H1 (cell line): ENCODE data around the gene UGT3A1. TPM values are rescaled to one million over a fixed set of nuclear protein-coding genes. Genes with fewer than 3 reads are reported as not detected.

ENCODE experiments used
- CTCF ChIA-PET: fragments of 300-600 bp; sonication (Branson Sonifier 250); formaldehyde crosslinking; loops from one replicate; lab custom pipeline; 2021; ENCODE audit not compliant: partially characterized antibody; lab: Charles Lee
- POLR2A ChIA-PET: fragments of 300-600 bp; sonication (Branson Sonifier 250); formaldehyde crosslinking; loops from one replicate; lab custom pipeline; 2021; ENCODE audit warnings: inconsistent platforms; ENCODE audit not compliant: partially characterized antibody; lab: Charles Lee
- DNase-seq, 2 experiments: peaks; one replicate each; pipeline versions ENCODE4 v3.0.0 to v3.0.0-alpha.2; 2010 to 2022; ENCODE audit warnings: low spot score in 2 of 2, low read depth in 1 of 2, mixed read lengths in 1 of 2
- FAIRE-seq: peaks from 2 replicates; lab custom pipeline; 2011; peaks lifted over from hg19 to GRCh38; lab: Jason Lieb, UNC
- H2AFZ ChIP-seq: 2 replicates; pipeline ENCODE4 v1.8.1; 2012; ENCODE audit warnings: low read length, inconsistent platforms
- H2AK5ac ChIP-seq: 2 replicates; pipeline ENCODE4 v1.6.1; 2013; ENCODE audit warnings: low read depth, low read length
- H2BK120ac ChIP-seq: replicated peaks from 2 replicates; pipeline ENCODE3; 2013; ENCODE audit warnings: low read depth, low read length, inconsistent platforms
- H2BK12ac ChIP-seq: 2 replicates; pipeline ENCODE4 v1.6.1; 2013; ENCODE audit warnings: low read depth, low read length
- H2BK15ac ChIP-seq: 2 replicates; pipeline ENCODE4 v1.6.1; 2013; ENCODE audit warnings: low read length
- H2BK20ac ChIP-seq: 2 replicates; pipeline ENCODE4 v1.6.1; 2013; ENCODE audit warnings: low read length
- H2BK5ac ChIP-seq: 2 replicates; pipeline ENCODE4 v1.6.1; 2013; ENCODE audit warnings: low read depth, low read length
- H3K14ac ChIP-seq: 2 replicates; pipeline ENCODE4 v1.6.1; 2013; ENCODE audit warnings: inconsistent platforms; ENCODE audit not compliant: insufficient read length
- H3K18ac ChIP-seq: 2 replicates; pipeline ENCODE4 v1.6.1; 2013; ENCODE audit warnings: low read length; ENCODE audit errors: extremely low read depth
- H3K23ac ChIP-seq: 2 replicates; pipeline ENCODE4 v1.6.1; 2013; ENCODE audit warnings: inconsistent platforms; ENCODE audit not compliant: insufficient read length
- H3K23me2 ChIP-seq: 2 replicates; pipeline ENCODE4 v1.6.1; 2013; ENCODE audit warnings: low read depth, low read length
- H3K27ac ChIP-seq: 2 replicates; pipeline ENCODE4 v1.6.1; 2011; ENCODE audit warnings: low read depth, low read length, inconsistent platforms
- H3K27me3 ChIP-seq, 4 experiments: replicated peaks in 1 of 4; 1 replicate in 1 of 4; 2 replicates in 3 of 4; pipeline versions ENCODE4 v1.6.1 to v1.8.1; 2011 to 2013; ENCODE audit warnings: low read length in 3 of 4, mild to moderate bottlenecking in 3 of 4, inconsistent platforms in 2 of 4, mixed read lengths in 2 of 4, moderate library complexity in 1 of 4; ENCODE audit not compliant: control insufficient read depth in 3 of 4, insufficient read depth in 3 of 4; ENCODE audit errors: extremely low read depth in 1 of 4
- H3K36me3 ChIP-seq, 4 experiments: 2 replicates each; pipeline versions ENCODE4 v1.6.1 to v1.8.1; 2011 to 2013; ENCODE audit warnings: mild to moderate bottlenecking in 4 of 4, low read length in 3 of 4, moderate library complexity in 2 of 4, control low read depth in 1 of 4, inconsistent platforms in 1 of 4; ENCODE audit not compliant: insufficient read depth in 4 of 4, control insufficient read depth in 2 of 4
- H3K4ac ChIP-seq: replicated peaks from 2 replicates; pipeline ENCODE3; 2013; ENCODE audit warnings: low read length, low read depth, mixed read lengths, inconsistent platforms; ENCODE audit not compliant: insufficient read length
- H3K4me1 ChIP-seq, 4 experiments: replicated peaks in 1 of 4; 1 replicate in 1 of 4; 2 replicates in 3 of 4; pipeline versions ENCODE4 v1.6.1 to v1.8.1; 2011 to 2013; ENCODE audit warnings: low read length in 3 of 4, inconsistent platforms in 2 of 4, mixed read lengths in 1 of 4; ENCODE audit not compliant: insufficient read depth in 4 of 4, control insufficient read depth in 3 of 4
- H3K4me2 ChIP-seq, 2 experiments: 2 replicates each; pipeline versions ENCODE4 v1.6.1 to v1.8.1; 2011 to 2013; ENCODE audit warnings: low read depth in 2 of 2, low read length in 2 of 2, control low read depth in 1 of 2, inconsistent platforms in 1 of 2, mild to moderate bottlenecking in 1 of 2; ENCODE audit not compliant: insufficient read depth in 1 of 2
- H3K4me3 ChIP-seq, 4 experiments: fragments of 200-600, 300-600 bp in 1 of 4; sonication (generic), shearing (Covaris generic), sonication (Bioruptor Twin) in 1 of 4; 2 replicates each; pipeline versions ENCODE4 v1.5.1 to v1.8.1; 2011 to 2016; ENCODE audit warnings: low read length in 4 of 4, low read depth in 3 of 4, control low read depth in 2 of 4, inconsistent platforms in 2 of 4, mild to moderate bottlenecking in 2 of 4, mixed read lengths in 1 of 4, moderate library complexity in 1 of 4; ENCODE audit not compliant: insufficient read depth in 2 of 4; ENCODE audit errors: extremely low read depth in 1 of 4
- H3K56ac ChIP-seq: replicated peaks from 2 replicates; pipeline ENCODE3; 2013; ENCODE audit warnings: low read depth, mild to moderate bottlenecking, mixed read lengths, low read length, inconsistent platforms; ENCODE audit not compliant: insufficient read length
- H3K79me1 ChIP-seq: 2 replicates; pipeline ENCODE4 v1.6.1; 2013; ENCODE audit warnings: low read depth, low read length, control low read depth
- H3K79me2 ChIP-seq, 2 experiments: 2 replicates each; pipeline versions ENCODE4 v1.6.1 to v1.8.1; 2012 to 2013; ENCODE audit warnings: low read length in 2 of 2, mild to moderate bottlenecking in 2 of 2, inconsistent platforms in 1 of 2; ENCODE audit not compliant: insufficient read depth in 2 of 2, control insufficient read depth in 1 of 2
- H3K9ac ChIP-seq, 4 experiments: replicated peaks in 1 of 4; 1 replicate in 1 of 4; 2 replicates in 3 of 4; pipeline versions ENCODE4 v1.6.1 to v1.8.1; 2011 to 2013; ENCODE audit warnings: low read depth in 3 of 4, low read length in 3 of 4, control low read depth in 2 of 4, mild to moderate bottlenecking in 2 of 4, moderate library complexity in 2 of 4, inconsistent platforms in 1 of 4; ENCODE audit errors: extremely low read depth in 1 of 4
- H3K9me3 ChIP-seq, 2 experiments: 2 replicates each; pipeline versions ENCODE4 v1.6.1 to v1.8.1; 2012 to 2013; ENCODE audit warnings: mild to moderate bottlenecking in 2 of 2, moderate library complexity in 2 of 2, control low read depth in 1 of 2, inconsistent platforms in 1 of 2, low read depth in 1 of 2, low read length in 1 of 2, mixed read lengths in 1 of 2; ENCODE audit not compliant: insufficient read depth in 2 of 2
- H4K20me1 ChIP-seq, 2 experiments: replicated peaks in 1 of 2; 2 replicates each; pipeline versions ENCODE3 to v1.8.1; 2011 to 2013; ENCODE audit warnings: inconsistent platforms in 2 of 2, low read length in 2 of 2, mild to moderate bottlenecking in 1 of 2; ENCODE audit not compliant: insufficient read depth in 2 of 2, control insufficient read depth in 1 of 2
- H4K5ac ChIP-seq: 2 replicates; pipeline ENCODE4 v1.6.1; 2013; ENCODE audit warnings: low read length, low read depth, mixed read lengths, inconsistent platforms; ENCODE audit not compliant: insufficient read length
- H4K8ac ChIP-seq: 2 replicates; pipeline ENCODE4 v1.8.0; 2013; ENCODE audit warnings: mild to moderate bottlenecking, moderate library complexity, low read length, inconsistent platforms; ENCODE audit not compliant: insufficient read depth; ENCODE audit errors: extremely low read depth
- H4K91ac ChIP-seq: replicated peaks from 2 replicates; pipeline ENCODE3; 2013; ENCODE audit warnings: low read length, mixed read lengths, inconsistent platforms; ENCODE audit not compliant: insufficient read length
- BRCA1 ChIP-seq: IDR thresholded peaks from 2 replicates; pipeline ENCODE4 v1.6.1; 2012; ENCODE audit warnings: low read depth, low read length, improper control_type of control experiment
- CEBPB ChIP-seq: IDR thresholded peaks from 2 replicates; pipeline ENCODE4 v1.6.1; 2012; ENCODE audit warnings: low read depth, low read length
- HDAC2 ChIP-seq, 2 experiments: fragments of 300-600 bp in 1 of 2; sonication (generic) in 1 of 2; IDR thresholded peaks; 2 replicates each; pipeline ENCODE4 v1.6.1; 2011 to 2012; ENCODE audit warnings: low read depth in 2 of 2, low read length in 2 of 2, mild to moderate bottlenecking in 2 of 2, moderate library complexity in 2 of 2, borderline replicate concordance in 1 of 2, inconsistent platforms in 1 of 2
- JUN ChIP-seq: IDR thresholded peaks from 2 replicates; pipeline ENCODE4 v1.6.1; 2011; ENCODE audit warnings: low read depth, mild to moderate bottlenecking, improper control_type of control experiment, low read length
- KDM4A ChIP-seq: IDR thresholded peaks from one replicate; pipeline ENCODE4 v1.7.1; 2012; ENCODE audit warnings: low read depth, mild to moderate bottlenecking, moderate library complexity, low read length, inconsistent platforms; ENCODE audit not compliant: severe bottlenecking
- SAP30 ChIP-seq: fragments of 300-600 bp; sonication (generic); IDR thresholded peaks from 2 replicates; pipeline ENCODE4 v1.7.1; 2012; ENCODE audit warnings: low read length, moderate library complexity, mild to moderate bottlenecking, inconsistent platforms; ENCODE audit not compliant: insufficient read depth, insufficient replicate concordance
- SIRT6 ChIP-seq: IDR thresholded peaks from one replicate; pipeline ENCODE4 v1.7.1; 2012; ENCODE audit warnings: low read length, inconsistent platforms
- SIX5 ChIP-seq: IDR thresholded peaks from 2 replicates; pipeline ENCODE4 v1.6.1; 2011; ENCODE audit warnings: mild to moderate bottlenecking, low read depth, low read length
- SP2 ChIP-seq: IDR thresholded peaks from 2 replicates; pipeline ENCODE4 v1.6.1; 2012; ENCODE audit warnings: mild to moderate bottlenecking, low read length, inconsistent platforms
- TBP ChIP-seq: IDR thresholded peaks from 2 replicates; pipeline ENCODE4 v1.6.1; 2011; ENCODE audit warnings: low read depth, low read length, improper control_type of control experiment
- TCF12 ChIP-seq: IDR thresholded peaks from 2 replicates; pipeline ENCODE4 v1.6.1; 2011; ENCODE audit warnings: low read depth, mild to moderate bottlenecking, low read length
- WGBS, 2 experiments: shearing (Covaris generic) in 1 of 2; methylation state at CpG; one replicate each; pipeline versions ENCODE4 v1.1.6 to v1.1.7; 2013 to 2015; ENCODE audit warnings: low lambda C conversion rate in 2 of 2, mixed read lengths in 2 of 2, inconsistent platforms in 1 of 2, low coverage in 1 of 2, missing lambda C conversion rate in 1 of 2; ENCODE audit not compliant: insufficient replicate concordance in 2 of 2, insufficient coverage in 1 of 2, insufficient read length in 1 of 2; ENCODE audit errors: extremely low coverage in 1 of 2, missing lambda C conversion rate in 1 of 2; 5-methylcytosine and 5-hydroxymethylcytosine counted together
- polyA plus RNA-seq, 7 experiments: library from polyadenylated mRNA; depleted of rRNA in 3 of 7; stranded (reverse) in 5 of 7; unstranded in 2 of 7; fragments of >200 nt in 5 of 7; fragments of 200-250 nt in 2 of 7; gene quantifications; 1 replicate in 5 of 7; 2 replicates in 1 of 7; 4 replicates in 1 of 7; pipeline versions ENCODE4 v1.2.1 to v1.2.3, GENCODE V29; 2011 to 2013; ENCODE audit warnings: missing spikeins in 2 of 7, mixed read lengths in 2 of 7
- total RNA-seq: library from RNA; stranded (reverse); fragmentation: NEBNext Ultra II Directional; extraction: Animal tissue kit (Norgen Biotek cat#: 25700); gene quantifications from 2 replicates; pipeline ENCODE4 v1.2.1, GENCODE V29; 2021
- TF ChIP-seq, protein P1 (sequence below): IDR thresholded peaks from 2 replicates; pipeline ENCODE4 v1.6.1; 2011; ENCODE audit warnings: low read depth, mild to moderate bottlenecking, low read length; ENCODE audit not compliant: insufficient read depth

Gene UGT3A1
- total and polyA plus RNA-seq, 2 of the 8 experiments (the other 6 are each of a cell fraction or from before 2014, with no cell fraction given): 2.4 to 3.4 TPM

DNA sequence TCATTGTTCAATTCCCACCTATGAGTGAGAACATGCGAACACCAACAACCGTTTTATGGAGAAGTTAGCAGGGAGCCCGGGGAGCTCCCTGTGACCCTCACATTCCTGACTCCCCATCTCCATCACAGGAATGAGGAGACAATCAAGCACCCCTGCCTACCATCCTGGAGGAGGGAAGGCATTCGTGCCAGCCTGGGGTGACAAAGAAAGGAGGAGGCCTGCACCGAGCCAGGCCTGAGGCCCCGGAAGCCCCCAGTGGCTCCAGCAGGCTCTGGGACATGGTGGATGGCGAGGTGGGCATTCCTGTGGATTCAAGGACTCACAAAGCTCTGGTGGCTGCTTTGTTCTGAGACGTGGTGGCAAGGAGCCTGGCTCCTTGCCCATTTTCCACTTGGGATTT, 36.5 kb upstream of the UGT3A1 start:
- H2AK5ac ChIP-seq: no peak overlapping the region
- TF ChIP-seq KDM4A: no peak
- TF ChIP-seq SIRT6: no peak
- TF ChIP-seq SP2: no peak
- no peak for TF ChIP-seq JUN
- no peak for TF ChIP-seq SIX5
- no peak for TF ChIP-seq TBP
- TF ChIP-seq TCF12: no peak
- no peak for TF ChIP-seq BRCA1
- TF ChIP-seq CEBPB: no peak
- TF ChIP-seq SAP30: no peak
- no peak for TF ChIP-seq HDAC2 (IDR thresholded peaks at IDR 0.05; ENCODE audit: borderline replicate concordance in 1 of 2, low read depth in 2 of 2, low read length in 2 of 2)
- TF ChIP-seq, protein P1, sequence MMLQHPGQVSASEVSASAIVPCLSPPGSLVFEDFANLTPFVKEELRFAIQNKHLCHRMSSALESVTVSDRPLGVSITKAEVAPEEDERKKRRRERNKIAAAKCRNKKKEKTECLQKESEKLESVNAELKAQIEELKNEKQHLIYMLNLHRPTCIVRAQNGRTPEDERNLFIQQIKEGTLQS: no peak
- H3K18ac ChIP-seq: no peak overlapping the region
- H4K5ac ChIP-seq: no peak overlapping the region
- H2AFZ ChIP-seq: no peak overlapping the region
- H2BK5ac ChIP-seq: no peak overlapping the region
- ChIA-PET CTCF (no interaction called here), POLR2A (no interaction called here)
- H3K27ac ChIP-seq: no peak overlapping the region
- H2BK120ac ChIP-seq: no peak overlapping the region
- H3K9ac ChIP-seq: no peak overlapping the region
- no peak overlapping the region for H3K4me3 ChIP-seq
- H3K4me2 ChIP-seq: no peak overlapping the region
- H2BK20ac ChIP-seq: no peak overlapping the region
- H3K14ac ChIP-seq: no peak overlapping the region
- peaks cover 3 to 7% of the 10 kb centered on the region in 2 experiments; a peak in 2 of 4 replicates for H3K9me3 ChIP-seq
- H4K91ac ChIP-seq: no peak overlapping the region
- no peak for FAIRE-seq
- no peaks in the 10 kb centered on the region for H3K36me3 ChIP-seq
- no peaks in the 10 kb centered on the region for H3K79me1 ChIP-seq
- H3K27me3 ChIP-seq: no peaks in the 10 kb centered on the region
- DNase-seq: no peak
- H3K23ac ChIP-seq: no peak overlapping the region
- H3K79me2 ChIP-seq: no peaks in the 10 kb centered on the region
- H2BK15ac ChIP-seq: no peak overlapping the region
- H3K23me2 ChIP-seq: no peaks in the 10 kb centered on the region
- no peak overlapping the region for H2BK12ac ChIP-seq
- H4K8ac ChIP-seq: no peak overlapping the region
- 85% methylated on average over 8 of the region's 8 CpGs; no CpG with 5 or more reads in 1 of the 2 experiments for WGBS, 2 experiments
- H3K4me1 ChIP-seq: no peaks in the 10 kb centered on the region
- no peak overlapping the region for H3K4ac ChIP-seq
- H3K56ac ChIP-seq: no peak overlapping the region
- H4K20me1 ChIP-seq: no peaks in the 10 kb centered on the region
